ENCODE results near the gene CCDC197. TPM values are rescaled to one million over a fixed set of nuclear protein-coding genes. Genes with fewer than 3 reads are reported as not detected.

CCDC197 gene
- total and polyA plus RNA-seq, 9 donors, result 0.04 to 0.32 (median 0.22) TPM; not detected in 5

DNA sequence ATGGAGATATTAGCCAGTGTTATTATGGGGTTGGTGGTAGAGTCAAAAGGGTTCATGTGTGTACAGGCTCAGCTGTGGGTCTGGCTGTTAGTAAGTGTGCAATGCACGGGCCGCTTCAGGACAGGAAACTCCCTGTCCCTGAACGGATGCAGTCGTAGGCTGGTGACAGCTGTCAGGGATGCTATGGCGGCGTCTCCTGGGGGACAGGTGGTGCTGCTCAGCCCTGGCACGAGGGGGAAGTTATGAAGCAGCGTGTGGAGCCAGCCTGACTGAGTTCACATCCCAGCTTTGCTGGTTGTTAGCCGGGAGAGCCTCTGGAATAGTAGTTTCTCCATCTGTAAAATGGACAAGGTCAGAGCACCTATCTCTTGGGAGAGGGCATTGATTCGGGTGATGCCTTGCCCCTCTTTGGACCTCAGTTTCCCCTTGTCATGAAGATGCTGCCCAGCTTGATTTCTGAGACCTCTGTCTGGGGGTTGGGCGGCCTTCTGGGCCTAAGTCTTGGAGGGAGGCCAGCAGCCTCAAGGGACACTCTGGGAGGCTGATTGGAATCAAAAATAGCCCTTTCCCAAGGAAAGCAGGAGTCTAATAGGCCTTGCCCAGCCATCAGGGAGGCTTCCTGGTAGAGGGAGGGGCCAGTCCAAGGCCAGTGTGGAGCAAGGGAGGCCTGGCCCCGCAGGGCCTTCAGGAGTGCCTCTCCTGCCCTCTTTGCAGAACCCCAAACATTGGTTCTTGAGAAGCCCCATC is 27.8 kb upstream of the CCDC197 start:
- WGBS (ENCODE audit: insufficient coverage), result 62% methylated on average over 11 of the region's 12 CpGs
- DNase-seq, result peak; percentile 76
- Histone ChIP-seq H3K4me1 (ENCODE audit: control insufficient read depth, insufficient read depth, low read length) (peaks cover 66% of the 10 kb centered on the region), H3K9me3 (replicated peaks; ENCODE audit: control insufficient read depth, low read depth, low read length) (no peaks in the 10 kb centered on the region), H3K27ac (ENCODE audit: low read length) (peak overlapping the region; percentile 71), H3K4me3 (ENCODE audit: low read length) (no peak overlapping the region), H3K27me3 (ENCODE audit: control insufficient read depth, insufficient read depth, low read length) (no peaks in the 10 kb centered on the region), H3K36me3 (ENCODE audit: control insufficient read depth, insufficient read depth, low read length) (no peaks in the 10 kb centered on the region)

DNA sequence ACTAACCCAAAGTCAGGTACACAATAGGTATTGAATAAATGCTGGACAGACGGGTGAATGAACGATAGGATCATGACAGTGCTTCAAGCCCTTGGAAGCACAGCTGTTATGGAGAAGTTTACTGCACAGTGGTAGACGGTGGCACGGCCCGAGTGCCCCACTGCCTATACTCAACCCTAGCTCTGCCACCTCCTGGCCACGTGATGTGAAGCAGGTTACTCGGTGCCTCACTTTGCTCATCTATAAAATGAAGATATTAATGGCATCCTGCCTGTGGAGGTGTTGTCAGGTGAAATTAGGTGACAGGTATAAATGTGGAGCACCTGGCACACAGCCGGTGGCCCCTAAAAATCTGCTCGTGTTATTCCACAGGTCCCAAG is 26.5 kb upstream of the CCDC197 start:
- no peaks in the 10 kb centered on the region for H3K9me3 ChIP-seq (replicated peaks; ENCODE audit: control insufficient read depth, low read depth, low read length)
- H3K27me3 ChIP-seq (ENCODE audit: control insufficient read depth, insufficient read depth, low read length), result no peaks in the 10 kb centered on the region
- no peaks in the 10 kb centered on the region for H3K36me3 ChIP-seq (ENCODE audit: control insufficient read depth, insufficient read depth, low read length)
- peaks cover 76% of the 10 kb centered on the region for H3K4me1 ChIP-seq (ENCODE audit: control insufficient read depth, insufficient read depth, low read length)
- no peak for DNase-seq
- H3K4me3 ChIP-seq (ENCODE audit: low read length), result peak overlapping the region; percentile 18
- WGBS (ENCODE audit: insufficient coverage), result 76% methylated on average over 4 of the region's 9 CpGs
- peak overlapping the region; percentile 68 for H3K27ac ChIP-seq (ENCODE audit: low read length)

- DNase-seq, result no peak
- Histone ChIP-seq H3K9me3 (replicated peaks; ENCODE audit: control insufficient read depth, low read depth, low read length) (no peaks in the 10 kb centered on the region), H3K27ac (ENCODE audit: low read length) (peak overlapping the region; percentile 68), H3K36me3 (ENCODE audit: control insufficient read depth, insufficient read depth, low read length) (no peaks in the 10 kb centered on the region), H3K4me3 (ENCODE audit: low read length) (peak overlapping the region; percentile 18), H3K4me1 (ENCODE audit: control insufficient read depth, insufficient read depth, low read length) (peaks cover 77% of the 10 kb centered on the region), H3K27me3 (ENCODE audit: control insufficient read depth, insufficient read depth, low read length) (no peaks in the 10 kb centered on the region)
- 39% methylated on average over 8 of the region's 15 CpGs for WGBS (ENCODE audit: insufficient coverage)
Measured at GRCh38 chr14:93970965-93971634, 26.0 kb upstream of the CCDC197 start.

GRCh38 chr14:93971635-93972027 is 25.5 kb upstream of the CCDC197 start:
- H3K4me3 ChIP-seq (ENCODE audit: low read length), result no peak overlapping the region
- no peaks in the 10 kb centered on the region for H3K9me3 ChIP-seq (replicated peaks; ENCODE audit: control insufficient read depth, low read depth, low read length)
- H3K36me3 ChIP-seq (ENCODE audit: control insufficient read depth, insufficient read depth, low read length), result no peaks in the 10 kb centered on the region
- peaks cover 1% of the 10 kb centered on the region for H3K27me3 ChIP-seq (ENCODE audit: control insufficient read depth, insufficient read depth, low read length)
- no peak for DNase-seq
- WGBS (ENCODE audit: insufficient coverage), result no CpG with 5 or more reads among the region's 3 CpGs
- H3K4me1 ChIP-seq (ENCODE audit: control insufficient read depth, insufficient read depth, low read length), result peaks cover 82% of the 10 kb centered on the region
- H3K27ac ChIP-seq (ENCODE audit: low read length), result no peak overlapping the region

- Histone ChIP-seq H3K4me1 (ENCODE audit: control insufficient read depth, insufficient read depth, low read length) (peaks cover 88% of the 10 kb centered on the region), H3K4me3 (ENCODE audit: low read length) (no peak overlapping the region), H3K27ac (ENCODE audit: low read length) (no peak overlapping the region), H3K36me3 (ENCODE audit: control insufficient read depth, insufficient read depth, low read length) (no peaks in the 10 kb centered on the region), H3K27me3 (ENCODE audit: control insufficient read depth, insufficient read depth, low read length) (peaks cover 2% of the 10 kb centered on the region), H3K9me3 (replicated peaks; ENCODE audit: control insufficient read depth, low read depth, low read length) (no peaks in the 10 kb centered on the region)
- DNase-seq, result no peak
- 60% methylated on average over 2 of the region's 6 CpGs for WGBS (ENCODE audit: insufficient coverage)
Measured at GRCh38 chr14:93972618-93973205, 24.4 kb upstream of the CCDC197 start.

- Histone ChIP-seq H3K9me3 (replicated peaks; ENCODE audit: control insufficient read depth, low read depth, low read length) (no peaks in the 10 kb centered on the region), H3K4me3 (ENCODE audit: low read length) (no peak overlapping the region), H3K4me1 (ENCODE audit: control insufficient read depth, insufficient read depth, low read length) (peaks cover 79% of the 10 kb centered on the region), H3K27ac (ENCODE audit: low read length) (no peak overlapping the region), H3K27me3 (ENCODE audit: control insufficient read depth, insufficient read depth, low read length) (peaks cover 2% of the 10 kb centered on the region), H3K36me3 (ENCODE audit: control insufficient read depth, insufficient read depth, low read length) (no peaks in the 10 kb centered on the region)
- WGBS (ENCODE audit: insufficient coverage), result 84% methylated on average over 4 of the region's 6 CpGs
- no peak for DNase-seq
Measured at GRCh38 chr14:93973607-93974006, 23.5 kb upstream of the CCDC197 start.

GRCh38 chr14:93974299-93974698 is 22.8 kb upstream of the CCDC197 start:
- H3K9me3 ChIP-seq (replicated peaks; ENCODE audit: control insufficient read depth, low read depth, low read length), result no peaks in the 10 kb centered on the region
- WGBS (ENCODE audit: insufficient coverage), result 77% methylated on average over 6 of the region's 6 CpGs
- no peak overlapping the region for H3K4me3 ChIP-seq (ENCODE audit: low read length)
- peaks cover 72% of the 10 kb centered on the region for H3K4me1 ChIP-seq (ENCODE audit: control insufficient read depth, insufficient read depth, low read length)
- H3K36me3 ChIP-seq (ENCODE audit: control insufficient read depth, insufficient read depth, low read length), result no peaks in the 10 kb centered on the region
- DNase-seq, result no peak
- H3K27ac ChIP-seq (ENCODE audit: low read length), result peak overlapping the region; percentile 40
- peaks cover 2% of the 10 kb centered on the region for H3K27me3 ChIP-seq (ENCODE audit: control insufficient read depth, insufficient read depth, low read length)

GRCh38 chr14:93974833-93975232 is 22.3 kb upstream of the CCDC197 start:
- WGBS (ENCODE audit: insufficient coverage), result 82% methylated on average over 12 of the region's 12 CpGs
- H3K27ac ChIP-seq (ENCODE audit: low read length), result peak overlapping the region; percentile 51
- H3K4me3 ChIP-seq (ENCODE audit: low read length), result no peak overlapping the region

GRCh38 chr14:93975791-93976476 is 21.2 kb upstream of the CCDC197 start:
- Histone ChIP-seq H3K36me3 (ENCODE audit: control insufficient read depth, insufficient read depth, low read length) (no peaks in the 10 kb centered on the region), H3K4me1 (ENCODE audit: control insufficient read depth, insufficient read depth, low read length) (peaks cover 66% of the 10 kb centered on the region), H3K9me3 (replicated peaks; ENCODE audit: control insufficient read depth, low read depth, low read length) (no peaks in the 10 kb centered on the region), H3K27me3 (ENCODE audit: control insufficient read depth, insufficient read depth, low read length) (peaks cover 2% of the 10 kb centered on the region), H3K4me3 (ENCODE audit: low read length) (peak overlapping the region; percentile 11), H3K27ac (ENCODE audit: low read length) (peak overlapping the region; percentile 59)
- DNase-seq, result no peak
- 57% methylated on average over 3 of the region's 9 CpGs for WGBS (ENCODE audit: insufficient coverage)

More at GRCh38 chr14:93974833-93975232, 22.3 kb upstream of the CCDC197 start:
- H3K27me3 ChIP-seq (ENCODE audit: control insufficient read depth, insufficient read depth, low read length), result peaks cover 2% of the 10 kb centered on the region
- no peaks in the 10 kb centered on the region for H3K36me3 ChIP-seq (ENCODE audit: control insufficient read depth, insufficient read depth, low read length)
- peaks cover 66% of the 10 kb centered on the region for H3K4me1 ChIP-seq (ENCODE audit: control insufficient read depth, insufficient read depth, low read length)
- DNase-seq, result peak; percentile 81
- H3K9me3 ChIP-seq (replicated peaks; ENCODE audit: control insufficient read depth, low read depth, low read length), result no peaks in the 10 kb centered on the region

Measured in muscle of leg (tissue), 11 donors.